Measurements from ENCODE around the gene INPP5D. TPM values are rescaled to one million over a fixed set of nuclear protein-coding genes. Genes with fewer than 3 reads are reported as not detected.
A peak's percentile ranks its signal among the peaks of the same experiment; 100 is the strongest.
"Not testable (repeated sequence)": the region's sequence is repeated elsewhere in the genome, so short reads cannot be mapped to it uniquely, and the experiment has no call there.

Gene INPP5D
- total RNA-seq, 4 donors from 2014 or later = 6.5 to 18.7 (median 11.5) TPM

GRCh38 chr2:233096006-233096405 is 35.9 kb downstream of the INPP5D start:
- 76% methylated on average over 6 of the region's 6 CpGs for WGBS
- Histone ChIP-seq H3K4me1 (peaks cover 1% of the 10 kb centered on the region), H3K4me3 (no peak overlapping the region), H3K36me3 (no peaks in the 10 kb centered on the region), H3K9me3 (no peaks in the 10 kb centered on the region), H3K27ac (no peak overlapping the region), H3K27me3 (peaks cover 4% of the 10 kb centered on the region)
- peak in 1 of 2 donors; percentile 7 for DNase-seq (ENCODE audit: low spot score in 2 of 2)
- TF ChIP-seq POLR2AphosphoS5 (IDR thresholded peaks at IDR 0.05) (no peak), POLR2A (IDR thresholded peaks at IDR 0.05) (no peak), EP300 (IDR thresholded peaks at IDR 0.05) (no peak)
- TF ChIP-seq, protein P1, sequence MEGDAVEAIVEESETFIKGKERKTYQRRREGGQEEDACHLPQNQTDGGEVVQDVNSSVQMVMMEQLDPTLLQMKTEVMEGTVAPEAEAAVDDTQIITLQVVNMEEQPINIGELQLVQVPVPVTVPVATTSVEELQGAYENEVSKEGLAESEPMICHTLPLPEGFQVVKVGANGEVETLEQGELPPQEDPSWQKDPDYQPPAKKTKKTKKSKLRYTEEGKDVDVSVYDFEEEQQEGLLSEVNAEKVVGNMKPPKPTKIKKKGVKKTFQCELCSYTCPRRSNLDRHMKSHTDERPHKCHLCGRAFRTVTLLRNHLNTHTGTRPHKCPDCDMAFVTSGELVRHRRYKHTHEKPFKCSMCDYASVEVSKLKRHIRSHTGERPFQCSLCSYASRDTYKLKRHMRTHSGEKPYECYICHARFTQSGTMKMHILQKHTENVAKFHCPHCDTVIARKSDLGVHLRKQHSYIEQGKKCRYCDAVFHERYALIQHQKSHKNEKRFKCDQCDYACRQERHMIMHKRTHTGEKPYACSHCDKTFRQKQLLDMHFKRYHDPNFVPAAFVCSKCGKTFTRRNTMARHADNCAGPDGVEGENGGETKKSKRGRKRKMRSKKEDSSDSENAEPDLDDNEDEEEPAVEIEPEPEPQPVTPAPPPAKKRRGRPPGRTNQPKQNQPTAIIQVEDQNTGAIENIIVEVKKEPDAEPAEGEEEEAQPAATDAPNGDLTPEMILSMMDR (IDR thresholded peaks at IDR 0.05) = no peak

- no peak overlapping the region for H3K27ac ChIP-seq
- 76% methylated on average over 11 of the region's 11 CpGs for WGBS
- TF ChIP-seq POLR2AphosphoS5 (IDR thresholded peaks at IDR 0.05) (no peak), POLR2A (IDR thresholded peaks at IDR 0.05) (no peak), EP300 (IDR thresholded peaks at IDR 0.05) (no peak)
- TF ChIP-seq, protein P1 (IDR thresholded peaks at IDR 0.05) = no peak
- H3K9me3 ChIP-seq = no peaks in the 10 kb centered on the region
- no peak overlapping the region for H3K4me3 ChIP-seq
- H3K27me3 ChIP-seq = peaks cover 4% of the 10 kb centered on the region
- peaks cover 3% of the 10 kb centered on the region for H3K4me1 ChIP-seq
- no peaks in the 10 kb centered on the region for H3K36me3 ChIP-seq
- no peak for DNase-seq (ENCODE audit: low spot score in 2 of 2)
These were observed 38.5 kb downstream of the INPP5D start for GRCh38 chr2:233098618-233099017.

GRCh38 chr2:233099820-233100191 is 39.7 kb downstream of the INPP5D start:
- DNase-seq (ENCODE audit: low spot score in 2 of 2); H3K4me1 ChIP-seq; H3K4me3 ChIP-seq; H3K27ac ChIP-seq; H3K27me3 ChIP-seq; H3K9me3 ChIP-seq; H3K36me3 ChIP-seq: not testable (repeated sequence)
- 90% methylated on average over 7 of the region's 7 CpGs for WGBS

DNA sequence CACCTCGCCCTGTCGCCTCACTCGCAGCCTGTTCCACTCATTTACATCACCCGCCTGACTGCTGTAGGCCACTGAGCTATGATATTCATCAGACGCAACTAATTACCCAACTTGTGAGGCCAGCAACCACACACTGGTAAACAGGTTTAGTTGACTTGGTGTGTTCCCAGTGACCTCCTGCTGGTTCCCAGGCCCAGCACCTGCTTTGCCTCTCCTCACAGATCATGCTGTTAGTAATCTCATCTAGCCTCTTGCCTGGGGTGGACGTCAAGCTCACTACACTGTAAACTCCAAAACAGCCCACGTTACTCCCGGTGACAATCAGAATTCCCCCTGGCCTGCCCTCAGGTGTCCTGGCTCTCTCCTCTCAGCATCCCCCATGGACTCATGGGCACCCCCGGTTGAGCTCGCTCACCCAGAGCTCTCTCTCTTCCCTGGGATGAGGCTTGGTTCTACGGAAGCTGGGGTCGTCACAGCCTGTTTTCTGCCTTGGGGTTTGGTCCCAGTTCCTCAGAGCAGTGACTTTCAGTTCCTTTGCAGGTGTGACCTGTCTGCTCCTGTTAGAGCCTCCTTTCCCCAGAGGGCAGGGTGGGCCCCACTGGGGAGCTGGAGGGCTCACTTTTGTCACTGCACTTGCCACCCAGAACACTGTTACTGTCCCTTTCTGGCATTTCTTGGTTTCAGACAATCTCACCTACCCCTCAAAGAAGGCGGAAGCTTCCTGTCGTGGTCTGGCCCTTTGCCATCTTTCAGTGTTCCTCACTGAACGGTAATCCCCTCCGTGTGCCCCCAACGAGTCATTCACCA is 40.3 kb downstream of the INPP5D start:
- TF ChIP-seq POLR2AphosphoS5 (IDR thresholded peaks at IDR 0.05) (no peak), POLR2A (IDR thresholded peaks at IDR 0.05) (no peak), EP300 (IDR thresholded peaks at IDR 0.05) (no peak)
- TF ChIP-seq, protein P1 (IDR thresholded peaks at IDR 0.05) = no peak
- Histone ChIP-seq H3K4me1 (peaks cover 3% of the 10 kb centered on the region), H3K36me3 (no peaks in the 10 kb centered on the region), H3K4me3 (no peak overlapping the region), H3K27ac (no peak overlapping the region), H3K27me3 (no peaks in the 10 kb centered on the region), H3K9me3 (no peaks in the 10 kb centered on the region)
- 55% methylated on average over 16 of the region's 17 CpGs for WGBS
- no peak for DNase-seq (ENCODE audit: low spot score in 2 of 2)

- Histone ChIP-seq H3K4me3 (no peak overlapping the region), H3K9me3 (no peaks in the 10 kb centered on the region), H3K27ac (no peak overlapping the region), H3K27me3 (no peaks in the 10 kb centered on the region), H3K36me3 (no peaks in the 10 kb centered on the region), H3K4me1 (peaks cover 3% of the 10 kb centered on the region)
- no peak for TF ChIP-seq EP300 (IDR thresholded peaks at IDR 0.05)
- no peak for TF ChIP-seq POLR2AphosphoS5 (IDR thresholded peaks at IDR 0.05)
- TF ChIP-seq, protein P1 (IDR thresholded peaks at IDR 0.05) = no peak
- no peak for TF ChIP-seq POLR2A (IDR thresholded peaks at IDR 0.05)
- DNase-seq (ENCODE audit: low spot score in 2 of 2) = no peak
- 19% methylated on average over 4 of the region's 4 CpGs for WGBS
These were observed 41.0 kb downstream of the INPP5D start for GRCh38 chr2:233101141-233101540.

All from suprapubic skin (tissue), 4 donors.